ENCODE measurements around the gene LPP.

LPP gene

GRCh38 chr3:188574885-188575284, 420.9 kb downstream of the LPP start:
- FAIRE-seq = no peak
- DNase-seq (ENCODE audit: low spot score) = no peak

DNA sequence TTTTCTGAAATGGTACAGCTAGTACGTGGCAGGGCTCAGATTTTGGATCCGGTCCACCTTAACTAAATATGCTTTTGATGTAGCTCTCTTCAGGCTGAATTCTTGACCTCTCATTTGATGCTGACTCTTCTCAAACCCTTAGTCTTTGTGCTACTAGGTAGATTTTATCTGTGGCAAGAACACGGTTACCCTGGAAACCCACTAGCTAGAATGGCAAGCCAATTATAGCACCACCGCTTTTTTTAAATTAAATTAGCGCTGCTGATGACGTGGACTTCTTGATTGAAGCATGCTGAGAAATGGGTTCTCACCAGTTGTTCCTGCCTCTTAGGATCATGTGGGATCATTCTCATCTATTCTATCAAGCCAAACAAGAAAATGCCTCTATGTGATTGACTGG, 421.5 kb downstream of the LPP start:
- FAIRE-seq (no peak), DNase-seq (ENCODE audit: low spot score) (no peak)

DNA sequence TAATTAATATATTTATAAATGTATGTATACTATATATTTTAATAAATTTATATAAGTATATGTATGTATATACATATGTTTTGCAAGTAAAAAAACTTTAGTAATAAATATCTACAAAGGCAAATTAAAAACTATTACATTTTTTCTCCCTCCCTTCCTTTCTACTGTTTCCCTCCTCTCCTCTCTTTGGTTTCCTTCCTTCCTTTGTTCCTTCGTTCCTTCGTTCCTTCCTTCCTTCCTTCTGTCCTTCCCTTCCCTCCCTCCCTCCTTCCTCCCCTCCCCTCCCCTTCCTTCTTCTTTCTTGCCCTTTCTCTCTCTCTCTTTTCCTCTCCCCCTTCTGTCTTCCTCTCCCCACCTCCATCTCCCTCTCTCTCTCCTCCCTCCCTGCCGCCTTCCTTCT, 423.6 kb downstream of the LPP start:
- DNase-seq (ENCODE audit: low spot score) = no peak
- no peak for FAIRE-seq

DNA sequence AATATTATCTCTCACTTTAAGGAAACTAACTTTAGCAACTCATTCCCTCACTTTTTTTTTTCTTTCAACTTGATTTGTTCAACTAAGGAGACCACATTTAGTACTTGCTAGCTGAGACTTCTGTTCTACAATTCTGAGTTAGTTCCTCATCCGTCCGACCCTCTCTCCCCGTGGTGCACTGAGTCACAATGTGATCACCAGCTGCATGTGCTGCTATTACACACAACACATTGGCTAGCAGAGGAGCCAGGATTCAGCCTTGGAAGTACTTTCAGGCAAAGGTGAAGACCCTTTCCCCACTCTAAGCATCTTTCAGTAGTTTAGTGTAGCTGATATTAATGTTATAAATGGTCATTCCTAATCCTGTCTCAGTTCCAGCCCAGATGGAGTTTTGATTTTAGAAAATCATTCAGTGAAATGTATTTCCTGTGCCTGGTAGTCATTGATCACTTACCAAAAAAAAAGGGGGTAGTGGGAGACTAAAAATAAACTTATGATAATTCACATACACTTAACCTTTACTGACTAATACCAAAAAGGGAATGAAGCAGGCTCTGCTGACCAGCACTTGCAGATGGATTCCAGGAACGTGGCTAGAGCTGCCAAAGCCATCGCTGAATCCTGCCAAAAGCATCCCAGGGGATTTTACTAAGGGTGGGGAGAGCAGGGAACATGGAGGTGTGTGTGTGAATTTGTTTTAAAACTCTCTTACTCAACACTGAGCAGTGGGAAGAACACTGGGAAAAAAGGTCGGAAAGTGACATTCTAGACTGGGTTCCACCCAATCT, 424.8 kb downstream of the LPP start:
- DNase-seq (ENCODE audit: low spot score) (peak; percentile 47), FAIRE-seq (peak; percentile 72)

- no peak for FAIRE-seq
- no peak for DNase-seq (ENCODE audit: low spot score)
Observed at GRCh38 chr3:188580223-188580622, 426.3 kb downstream of the LPP start.

- no peak for FAIRE-seq
- DNase-seq (ENCODE audit: low spot score) = no peak
Observed at GRCh38 chr3:188580659-188581058, 426.7 kb downstream of the LPP start.

DNA sequence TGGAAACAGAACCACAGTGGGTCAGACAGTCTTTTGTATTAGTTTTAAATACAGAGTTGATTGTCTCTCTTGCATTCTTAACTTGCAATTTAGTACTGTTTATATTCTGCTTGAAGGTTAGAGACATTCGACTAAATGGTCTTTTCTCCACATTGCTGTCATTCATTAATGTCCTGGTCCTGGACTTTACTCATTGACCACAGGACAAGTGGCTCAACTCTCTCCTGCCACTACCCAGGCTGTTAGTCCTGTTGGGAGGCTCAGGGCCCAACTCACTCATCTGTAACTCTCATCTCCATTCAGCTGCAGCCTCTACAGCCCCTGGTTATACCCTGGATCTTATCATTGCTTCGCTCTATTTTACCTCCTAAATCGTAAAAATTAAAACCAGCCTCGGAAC, 427.4 kb downstream of the LPP start:
- FAIRE-seq (no peak), DNase-seq (ENCODE audit: low spot score) (no peak)

DNA sequence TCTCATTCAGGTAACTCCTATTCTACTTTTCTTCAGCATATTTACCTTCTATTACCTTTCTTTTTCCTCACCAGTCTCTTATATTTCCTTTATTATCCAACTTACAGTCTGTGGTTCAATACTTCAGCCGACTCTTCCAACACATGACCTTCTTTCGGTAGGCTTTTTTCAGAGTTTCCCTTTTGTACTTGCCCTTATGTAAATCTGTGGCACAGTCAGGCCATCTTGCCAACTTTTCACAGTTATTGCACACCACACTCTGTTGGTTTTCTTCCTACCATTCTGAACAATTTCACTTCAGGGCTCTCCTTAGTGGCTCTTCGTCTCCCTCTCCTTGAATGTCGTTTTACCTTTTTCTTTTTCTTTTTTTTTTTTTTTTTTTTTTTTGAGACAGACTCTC, 427.8 kb downstream of the LPP start:
- FAIRE-seq = no peak

GRCh38 chr3:188583341-188584161, 429.6 kb downstream of the LPP start:
- no peak for DNase-seq (ENCODE audit: low spot score)
- FAIRE-seq = no peak

More for the DNA sequence above, 427.8 kb downstream of the LPP start:
- no peak for DNase-seq (ENCODE audit: low spot score)

- FAIRE-seq = peak; percentile 88
- DNase-seq (ENCODE audit: low spot score) = peak; percentile 57
Observed at GRCh38 chr3:188584162-188584529, 430.2 kb downstream of the LPP start.

DNA sequence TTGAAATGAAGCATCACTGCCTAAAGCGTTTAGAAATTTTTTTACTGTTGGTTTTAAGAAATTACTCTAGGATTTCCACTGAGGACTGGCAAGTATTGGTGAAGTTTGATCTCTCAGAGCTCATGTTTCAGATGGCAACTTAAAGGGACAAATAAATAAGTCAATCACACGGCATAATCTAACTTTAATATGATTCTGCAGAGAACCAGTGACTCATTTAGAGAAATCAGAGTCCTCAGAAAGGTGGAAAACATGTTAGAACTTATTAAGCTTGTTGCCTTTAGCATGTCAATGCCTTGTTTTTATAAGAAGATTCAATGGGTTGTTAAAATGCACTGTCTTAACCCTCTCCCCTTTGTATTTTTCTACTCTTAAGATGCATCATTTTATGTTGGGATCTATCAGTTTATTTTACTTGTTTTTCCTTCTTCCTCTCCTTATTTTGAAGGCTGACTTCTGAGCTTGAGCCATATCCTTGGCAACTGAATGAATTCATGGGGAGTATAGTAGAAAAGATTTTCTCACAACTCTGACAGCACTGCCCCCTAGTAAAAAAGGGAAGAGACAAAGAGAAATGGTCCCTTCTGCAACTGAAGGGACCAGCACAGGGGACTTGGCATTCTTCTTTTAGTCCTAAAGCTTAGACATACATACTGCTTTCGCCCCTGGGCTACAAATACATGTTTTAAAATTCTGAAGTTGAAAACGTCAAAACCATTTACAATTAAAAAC, 431.2 kb downstream of the LPP start:
- FAIRE-seq (no peak), DNase-seq (ENCODE audit: low spot score) (no peak)

- DNase-seq (ENCODE audit: low spot score) = no peak
Observed at GRCh38 chr3:188589071-188589470, 435.1 kb downstream of the LPP start.

DNA sequence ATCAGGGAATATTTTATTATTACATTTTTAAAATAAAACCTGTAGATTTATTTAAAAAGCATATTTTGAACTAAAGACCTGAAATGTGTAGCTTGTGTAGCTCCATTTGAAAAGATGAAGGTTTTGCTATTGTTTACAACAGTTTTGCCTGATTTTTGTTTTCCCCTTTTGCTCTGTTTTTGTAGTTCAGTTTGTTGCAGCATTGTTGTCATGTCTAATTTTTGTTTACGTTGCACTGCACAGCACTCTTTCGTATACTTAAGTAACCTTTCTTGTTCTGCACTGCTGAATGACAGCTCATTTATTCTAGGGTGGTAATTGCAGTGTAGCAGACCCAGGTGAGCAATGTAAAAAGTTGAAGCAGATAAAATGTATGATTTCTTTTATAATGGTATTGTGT, 435.8 kb downstream of the LPP start:
- DNase-seq (ENCODE audit: low spot score) (no peak), FAIRE-seq (no peak)

More at GRCh38 chr3:188589071-188589470, 435.1 kb downstream of the LPP start:
- no peak for FAIRE-seq

DNA sequence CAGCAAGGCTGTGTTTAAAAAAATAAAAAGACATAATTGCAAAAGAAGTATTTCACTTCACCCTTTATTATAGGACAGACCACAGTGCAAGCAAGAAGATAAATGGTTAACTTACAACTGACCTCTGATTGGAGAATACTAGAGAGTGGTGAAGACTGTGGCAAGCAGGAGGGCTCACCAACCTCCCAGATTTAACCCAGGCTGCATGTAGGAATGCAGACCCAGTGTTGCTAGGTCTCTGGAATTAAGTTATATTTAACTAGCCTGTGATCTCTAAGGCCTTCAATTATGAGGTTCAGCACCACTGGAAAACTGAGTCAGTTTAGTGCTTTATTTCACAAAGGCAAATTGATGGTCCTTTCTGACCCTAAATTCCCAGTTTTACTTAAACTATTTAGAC, 436.6 kb downstream of the LPP start:
- DNase-seq (ENCODE audit: low spot score) (peak; percentile 43), FAIRE-seq (peak; percentile 89)

DNA sequence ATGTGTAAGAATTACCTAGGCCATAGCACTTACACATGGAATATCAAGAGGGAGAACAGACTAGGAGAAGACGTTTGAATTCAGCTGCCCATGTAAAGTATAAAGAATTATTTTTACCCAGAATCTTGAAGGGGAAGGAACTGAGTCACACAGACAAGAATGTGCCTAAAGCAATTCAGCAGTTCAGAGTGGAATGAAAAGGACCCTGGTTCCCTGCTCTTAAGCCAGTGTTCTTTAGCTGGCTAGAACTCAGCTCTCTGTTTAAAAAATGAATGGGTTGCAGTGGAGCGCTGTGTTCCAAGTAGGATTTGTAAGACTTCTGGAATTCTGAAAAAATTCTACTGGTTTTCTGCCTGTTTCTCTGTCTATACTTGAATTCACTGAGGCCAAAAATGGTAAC, 440.2 kb downstream of the LPP start:
- DNase-seq (ENCODE audit: low spot score) = peak; percentile 51
- peak; percentile 73 for FAIRE-seq

DNA sequence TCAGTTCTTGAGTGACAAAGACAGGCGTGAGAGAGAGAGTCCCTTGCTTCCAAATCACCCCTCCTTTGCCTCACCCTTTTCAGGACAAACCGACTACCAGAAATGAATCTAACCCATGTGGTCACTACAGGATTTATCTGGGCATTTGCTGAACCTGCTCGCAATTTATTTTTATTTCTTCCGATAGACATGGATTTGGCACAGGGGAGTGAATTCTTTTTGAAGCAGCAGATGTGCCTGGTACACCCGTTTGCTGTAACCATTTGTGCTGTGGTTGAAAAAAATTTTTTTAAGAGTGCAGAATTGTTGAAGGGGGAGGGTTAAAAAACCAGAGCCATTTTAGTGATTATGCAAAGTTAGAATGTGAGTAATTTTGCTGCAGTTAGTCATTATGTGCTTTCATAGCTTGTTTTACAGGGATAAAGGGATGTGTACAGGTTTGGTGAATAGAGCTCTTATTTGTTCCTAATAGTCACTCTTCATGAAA, 442.0 kb downstream of the LPP start:
- FAIRE-seq (no peak), DNase-seq (ENCODE audit: low spot score) (no peak)

DNA sequence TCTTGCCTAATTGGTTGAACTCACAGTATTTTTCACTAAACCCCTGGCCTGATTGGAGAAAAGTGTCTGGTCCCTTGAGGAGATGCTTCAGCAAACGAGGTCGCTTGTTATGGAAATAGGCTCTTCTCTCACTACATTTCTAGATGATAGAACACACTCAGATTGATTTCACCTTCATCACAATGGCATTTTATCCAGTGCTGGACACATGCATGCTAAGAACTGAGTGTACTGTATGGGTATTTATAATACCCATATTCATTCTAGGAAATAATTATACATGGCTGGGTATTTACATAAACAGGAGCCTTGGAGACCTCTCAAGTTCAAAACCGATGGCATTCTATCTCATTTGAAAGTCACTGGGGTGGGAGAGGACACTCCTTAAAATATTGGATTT, 444.9 kb downstream of the LPP start:
- DNase-seq (ENCODE audit: low spot score) (no peak), FAIRE-seq (no peak)

DNA sequence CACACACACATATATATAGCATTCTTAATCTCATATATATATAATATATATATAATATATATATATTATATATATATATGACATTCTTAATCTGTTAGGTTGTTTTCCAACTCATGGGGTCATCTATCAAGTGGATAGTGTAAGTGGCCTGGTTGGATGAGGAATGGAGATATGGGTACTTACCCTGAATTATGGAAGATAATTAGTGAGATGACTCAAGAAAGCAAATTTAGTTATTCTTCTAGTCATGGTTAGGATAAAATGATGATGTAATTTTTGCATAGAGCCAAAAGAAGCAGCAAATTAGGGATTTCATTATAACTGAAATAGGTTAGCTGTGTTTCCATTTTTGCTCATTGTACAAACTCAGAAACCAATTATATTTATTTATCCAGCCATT, 448.2 kb downstream of the LPP start:
- DNase-seq (ENCODE audit: low spot score) = no peak
- FAIRE-seq = no peak

DNA sequence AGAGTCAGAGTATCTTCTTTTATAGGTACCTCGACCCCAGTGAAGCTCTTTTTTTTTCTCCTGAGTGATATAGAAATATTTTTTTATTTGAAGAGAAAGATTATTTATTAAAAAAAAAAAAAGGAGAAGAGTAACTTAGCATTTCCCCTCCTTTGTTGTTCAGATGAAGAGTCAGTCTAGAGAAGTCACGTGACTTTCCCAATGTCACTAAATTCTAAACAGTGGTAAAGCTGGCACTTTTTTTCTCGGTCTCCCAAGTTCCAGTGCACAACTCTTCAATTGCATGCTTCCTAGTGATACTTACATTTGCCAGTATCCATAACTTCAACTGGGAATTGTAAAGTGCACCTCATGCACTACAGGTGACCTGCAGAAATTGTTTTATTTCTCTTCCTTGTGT, 448.7 kb downstream of the LPP start:
- FAIRE-seq (no peak), DNase-seq (ENCODE audit: low spot score) (no peak)

DNA sequence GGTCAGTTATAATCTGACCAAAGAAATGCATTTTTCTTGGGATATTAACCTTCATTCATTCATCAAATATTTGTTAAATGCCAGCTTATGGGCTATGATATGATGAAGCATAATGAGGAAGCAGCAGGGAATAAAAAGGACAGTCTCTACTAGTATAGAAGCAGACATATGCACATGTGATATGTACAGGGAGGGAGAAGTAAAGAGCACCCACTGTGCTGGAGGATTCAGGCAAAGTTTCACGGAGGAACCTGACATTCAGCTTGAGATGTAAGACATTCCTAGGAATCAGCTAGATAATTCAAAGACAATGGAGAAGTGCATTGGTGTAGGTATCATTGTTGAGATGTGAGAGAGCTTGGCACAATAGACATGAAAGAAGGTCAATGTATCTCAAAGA, 450.7 kb downstream of the LPP start:
- DNase-seq (ENCODE audit: low spot score) = no peak
- FAIRE-seq = no peak

DNA sequence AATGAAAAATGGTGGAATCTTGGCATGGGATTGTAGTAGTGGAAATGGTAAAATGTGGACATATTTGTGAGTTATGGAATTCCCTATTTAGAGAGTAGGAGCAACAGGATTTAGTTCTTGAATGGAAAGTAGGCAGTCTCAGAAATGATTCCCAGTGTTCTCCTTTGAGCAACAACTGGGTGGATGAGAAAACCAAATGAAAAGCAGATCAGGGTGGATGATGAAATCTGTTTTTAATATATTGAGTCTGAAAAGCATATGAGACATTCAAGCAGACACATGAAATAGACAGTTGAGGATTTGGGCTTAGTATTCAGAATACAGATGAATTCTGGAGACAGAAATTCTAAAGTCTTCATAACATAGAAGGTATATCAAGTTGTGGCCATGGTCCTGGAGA, 451.3 kb downstream of the LPP start:
- FAIRE-seq (no peak), DNase-seq (ENCODE audit: low spot score) (no peak)

DNA sequence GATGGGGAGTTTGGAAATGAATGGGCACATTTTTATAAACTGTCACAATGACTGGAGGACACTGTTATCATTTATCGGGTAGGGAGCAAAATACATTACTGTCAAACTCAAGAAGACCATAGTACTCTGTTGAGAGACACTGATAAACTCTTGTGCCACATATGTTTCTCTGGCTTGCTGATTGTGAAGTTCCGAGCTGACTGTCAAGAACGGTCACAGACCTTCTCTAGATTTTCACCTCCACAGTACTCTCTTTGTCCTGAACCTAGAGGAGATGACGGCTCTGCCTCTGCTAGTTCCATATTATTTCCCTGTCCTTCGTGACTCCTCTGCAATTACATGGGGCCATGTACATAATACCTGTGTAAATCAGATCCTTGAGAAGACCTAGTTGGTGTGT, 451.9 kb downstream of the LPP start:
- no peak for DNase-seq (ENCODE audit: low spot score)
- FAIRE-seq = no peak

All from RCC 7860 (cell line).